ENCODE results near the gene PGGT1B.

PGGT1B gene

GRCh38 chr5:115282131-115282530 is 19.5 kb upstream of the PGGT1B start:
- TF ChIP-seq, protein P1, sequence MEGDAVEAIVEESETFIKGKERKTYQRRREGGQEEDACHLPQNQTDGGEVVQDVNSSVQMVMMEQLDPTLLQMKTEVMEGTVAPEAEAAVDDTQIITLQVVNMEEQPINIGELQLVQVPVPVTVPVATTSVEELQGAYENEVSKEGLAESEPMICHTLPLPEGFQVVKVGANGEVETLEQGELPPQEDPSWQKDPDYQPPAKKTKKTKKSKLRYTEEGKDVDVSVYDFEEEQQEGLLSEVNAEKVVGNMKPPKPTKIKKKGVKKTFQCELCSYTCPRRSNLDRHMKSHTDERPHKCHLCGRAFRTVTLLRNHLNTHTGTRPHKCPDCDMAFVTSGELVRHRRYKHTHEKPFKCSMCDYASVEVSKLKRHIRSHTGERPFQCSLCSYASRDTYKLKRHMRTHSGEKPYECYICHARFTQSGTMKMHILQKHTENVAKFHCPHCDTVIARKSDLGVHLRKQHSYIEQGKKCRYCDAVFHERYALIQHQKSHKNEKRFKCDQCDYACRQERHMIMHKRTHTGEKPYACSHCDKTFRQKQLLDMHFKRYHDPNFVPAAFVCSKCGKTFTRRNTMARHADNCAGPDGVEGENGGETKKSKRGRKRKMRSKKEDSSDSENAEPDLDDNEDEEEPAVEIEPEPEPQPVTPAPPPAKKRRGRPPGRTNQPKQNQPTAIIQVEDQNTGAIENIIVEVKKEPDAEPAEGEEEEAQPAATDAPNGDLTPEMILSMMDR (IDR thresholded peaks at IDR 0.05; ENCODE audit: low read depth, low read length) = no peak
- no peak for TF ChIP-seq EZH2phosphoT487 (IDR thresholded peaks at IDR 0.05; ENCODE audit: low read depth)
- Histone ChIP-seq H3K9me3 (ENCODE audit: insufficient read depth, low read length) (no peaks in the 10 kb centered on the region), H3K27ac (ENCODE audit: low read length) (no peak overlapping the region), H3K4me3 (ENCODE audit: low read length) (no peak overlapping the region), H3K4me2 (ENCODE audit: low read length) (no peak overlapping the region), H4K20me1 (ENCODE audit: insufficient read depth, low read length) (no peaks in the 10 kb centered on the region), H3K4me1 (ENCODE audit: low read length) (no peaks in the 10 kb centered on the region), H3K79me2 (ENCODE audit: low read length) (no peaks in the 10 kb centered on the region), H3K36me3 (replicated peaks; ENCODE audit: low read depth, low read length) (no peaks in the 10 kb centered on the region), H3K27me3 (ENCODE audit: low read depth, low read length) (no peaks in the 10 kb centered on the region), H2AFZ (ENCODE audit: low read depth, low read length) (no peak overlapping the region), H3K9ac (ENCODE audit: low read length) (no peak overlapping the region)

- TF ChIP-seq EZH2phosphoT487 (IDR thresholded peaks at IDR 0.05; ENCODE audit: low read depth) = no peak
- TF ChIP-seq, protein P1 (IDR thresholded peaks at IDR 0.05; ENCODE audit: low read depth, low read length) = no peak
- Histone ChIP-seq H4K20me1 (ENCODE audit: insufficient read depth, low read length) (no peaks in the 10 kb centered on the region), H3K9ac (ENCODE audit: low read length) (no peak overlapping the region), H3K27me3 (ENCODE audit: low read depth, low read length) (no peaks in the 10 kb centered on the region), H3K4me1 (ENCODE audit: low read length) (peaks cover 11% of the 10 kb centered on the region), H3K27ac (ENCODE audit: low read length) (no peak overlapping the region), H2AFZ (ENCODE audit: low read depth, low read length) (no peak overlapping the region), H3K79me2 (ENCODE audit: low read length) (no peaks in the 10 kb centered on the region), H3K4me3 (ENCODE audit: low read length) (no peak overlapping the region), H3K9me3 (ENCODE audit: insufficient read depth, low read length) (no peaks in the 10 kb centered on the region), H3K4me2 (ENCODE audit: low read length) (no peak overlapping the region), H3K36me3 (replicated peaks; ENCODE audit: low read depth, low read length) (no peaks in the 10 kb centered on the region)
These were observed 11.9 kb upstream of the PGGT1B start for GRCh38 chr5:115274584-115274983.

DNA sequence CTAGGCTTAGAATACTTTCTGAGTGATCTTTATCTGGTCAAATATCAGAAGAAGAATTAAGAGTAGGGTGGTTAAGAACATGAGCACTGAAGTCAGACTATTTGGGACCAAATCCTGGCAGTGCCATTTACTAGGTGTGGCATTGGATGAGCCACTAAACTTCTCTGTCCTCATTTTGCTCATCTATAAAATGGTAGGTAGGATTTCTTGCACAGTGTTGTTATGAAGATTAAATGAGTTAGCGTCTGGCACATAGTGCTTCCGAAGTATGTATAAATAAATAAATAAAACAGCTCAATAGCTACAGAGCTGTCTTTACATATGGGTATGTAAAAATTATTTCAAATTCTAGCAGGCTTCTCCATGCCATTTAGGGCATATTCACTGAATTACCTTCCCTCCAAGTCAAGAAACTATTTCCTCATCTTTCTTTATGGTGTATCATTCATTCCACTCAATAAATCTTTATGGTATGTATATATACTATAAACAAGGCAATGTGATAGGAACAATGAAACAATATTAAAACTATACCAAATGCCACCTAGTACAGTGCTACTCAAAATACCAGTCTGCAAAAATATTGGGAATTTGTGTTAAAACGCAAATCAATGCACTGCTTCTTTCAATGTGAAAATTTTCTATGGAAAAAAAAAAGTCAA is 9.8 kb upstream of the PGGT1B start:
- no peak overlapping the region for H3K4me3 ChIP-seq (ENCODE audit: low read length)
- H3K36me3 ChIP-seq (replicated peaks; ENCODE audit: low read depth, low read length) = no peaks in the 10 kb centered on the region
- H3K9me3 ChIP-seq (ENCODE audit: insufficient read depth, low read length) = no peaks in the 10 kb centered on the region
- peaks cover 11% of the 10 kb centered on the region for H3K4me1 ChIP-seq (ENCODE audit: low read length)
- H3K27me3 ChIP-seq (ENCODE audit: low read depth, low read length) = no peaks in the 10 kb centered on the region
- no peak overlapping the region for H3K9ac ChIP-seq (ENCODE audit: low read length)
- TF ChIP-seq EZH2phosphoT487 (IDR thresholded peaks at IDR 0.05; ENCODE audit: low read depth) = no peak
- TF ChIP-seq, protein P1 (IDR thresholded peaks at IDR 0.05; ENCODE audit: low read depth, low read length) = no peak
- no peak overlapping the region for H3K27ac ChIP-seq (ENCODE audit: low read length)
- no peak overlapping the region for H3K4me2 ChIP-seq (ENCODE audit: low read length)
- H4K20me1 ChIP-seq (ENCODE audit: insufficient read depth, low read length) = no peaks in the 10 kb centered on the region
- H3K79me2 ChIP-seq (ENCODE audit: low read length) = no peaks in the 10 kb centered on the region
- no peak overlapping the region for H2AFZ ChIP-seq (ENCODE audit: low read depth, low read length)

DNA sequence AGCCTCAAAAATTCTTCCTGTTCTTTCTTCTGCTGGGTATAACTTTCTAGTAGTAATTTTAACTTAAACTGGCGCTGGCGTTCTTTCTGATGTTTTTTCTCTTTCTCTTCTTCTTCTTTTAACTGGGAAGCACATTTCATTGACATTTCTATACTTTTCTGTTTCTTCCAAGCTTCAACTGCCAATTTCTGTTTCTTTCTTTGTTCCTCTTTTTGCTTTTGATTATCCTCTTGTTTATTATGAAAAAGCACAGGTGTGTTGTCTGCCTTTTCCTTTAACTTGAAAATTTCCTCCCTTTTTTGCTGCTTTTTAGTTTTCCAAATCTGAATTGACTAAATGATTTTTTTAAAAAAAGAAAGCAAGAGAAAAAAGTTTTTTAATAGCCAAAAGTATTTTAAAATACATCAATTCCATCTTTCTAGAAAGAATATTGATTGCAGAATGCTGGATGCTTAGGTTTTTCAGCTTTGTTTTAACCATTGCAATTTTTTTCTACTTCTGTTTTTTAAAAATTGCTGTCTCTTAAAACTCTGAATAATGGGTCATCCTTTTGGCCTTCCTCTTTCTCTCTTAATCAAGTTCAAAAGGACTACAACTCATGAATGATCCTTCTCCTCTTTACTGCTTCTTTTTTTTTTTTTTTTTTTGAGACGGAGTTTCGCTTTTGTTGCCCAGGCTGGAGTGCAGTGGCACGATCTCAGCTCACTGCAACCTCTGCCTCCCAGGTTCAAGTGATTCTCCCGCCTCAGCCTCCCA is 8.8 kb upstream of the PGGT1B start:
- Histone ChIP-seq H3K4me3 (ENCODE audit: low read length) (no peak overlapping the region), H3K27me3 (ENCODE audit: low read depth, low read length) (no peaks in the 10 kb centered on the region), H3K27ac (ENCODE audit: low read length) (no peak overlapping the region), H3K9ac (ENCODE audit: low read length) (no peak overlapping the region), H3K79me2 (ENCODE audit: low read length) (no peaks in the 10 kb centered on the region), H3K9me3 (ENCODE audit: insufficient read depth, low read length) (no peaks in the 10 kb centered on the region), H3K4me1 (ENCODE audit: low read length) (peaks cover 11% of the 10 kb centered on the region), H4K20me1 (ENCODE audit: insufficient read depth, low read length) (no peaks in the 10 kb centered on the region), H3K4me2 (ENCODE audit: low read length) (peak overlapping the region; percentile 48), H3K36me3 (replicated peaks; ENCODE audit: low read depth, low read length) (no peaks in the 10 kb centered on the region), H2AFZ (ENCODE audit: low read depth, low read length) (no peak overlapping the region)
- TF ChIP-seq, protein P1 (IDR thresholded peaks at IDR 0.05; ENCODE audit: low read depth, low read length) = no peak
- TF ChIP-seq EZH2phosphoT487 (IDR thresholded peaks at IDR 0.05; ENCODE audit: low read depth) = no peak

All from OCI-LY3 (cell line).